Neural cell (in vitro differentiated cells): ENCODE data around the gene GRIN1.

Source experiments
- EP300 ChIP-seq: fragments of 450-650 bp; conservative IDR thresholded peaks from 2 replicates; pipeline ENCODE4 v1.6.1; 2014; ENCODE audit warnings: antibody characterized with exemption, mild to moderate bottlenecking, moderate library complexity; ENCODE audit not compliant: poor library complexity, severe bottlenecking
- TF ChIP-seq, protein P1 (sequence below): fragments of 450-650 bp; IDR thresholded peaks from 2 replicates; pipeline ENCODE4 v1.5.1; 2014; ENCODE audit warnings: antibody characterized with exemption, mild to moderate bottlenecking, moderate library complexity; ENCODE audit not compliant: poor library complexity, severe bottlenecking
- TF ChIP-seq, protein P2 (sequence below): IDR thresholded peaks from 2 replicates; pipeline ENCODE4 v1.6.1; 2012; ENCODE audit warnings: borderline replicate concordance

DNA sequence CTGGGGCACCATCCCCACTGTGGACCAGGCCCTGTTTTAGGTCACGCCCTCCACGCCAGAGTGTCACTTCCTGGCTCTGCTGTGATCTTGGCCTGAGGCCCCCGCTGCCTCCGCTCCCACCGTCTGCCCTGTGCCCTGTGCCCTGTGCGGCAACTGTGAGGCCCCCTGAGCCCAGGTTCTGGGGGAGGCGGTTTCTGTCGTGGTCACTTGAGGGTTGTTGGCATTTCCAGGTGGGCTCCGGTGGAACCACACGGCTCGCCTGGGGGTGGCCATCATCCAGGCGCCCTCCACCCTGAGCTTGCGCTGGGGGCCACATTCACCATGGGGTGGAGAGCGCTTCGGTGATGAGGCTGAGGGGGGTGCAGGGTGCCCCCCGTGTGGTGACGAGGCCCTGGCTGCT lies 31.0 kb upstream of the GRIN1 start:
- TF ChIP-seq, protein P1, sequence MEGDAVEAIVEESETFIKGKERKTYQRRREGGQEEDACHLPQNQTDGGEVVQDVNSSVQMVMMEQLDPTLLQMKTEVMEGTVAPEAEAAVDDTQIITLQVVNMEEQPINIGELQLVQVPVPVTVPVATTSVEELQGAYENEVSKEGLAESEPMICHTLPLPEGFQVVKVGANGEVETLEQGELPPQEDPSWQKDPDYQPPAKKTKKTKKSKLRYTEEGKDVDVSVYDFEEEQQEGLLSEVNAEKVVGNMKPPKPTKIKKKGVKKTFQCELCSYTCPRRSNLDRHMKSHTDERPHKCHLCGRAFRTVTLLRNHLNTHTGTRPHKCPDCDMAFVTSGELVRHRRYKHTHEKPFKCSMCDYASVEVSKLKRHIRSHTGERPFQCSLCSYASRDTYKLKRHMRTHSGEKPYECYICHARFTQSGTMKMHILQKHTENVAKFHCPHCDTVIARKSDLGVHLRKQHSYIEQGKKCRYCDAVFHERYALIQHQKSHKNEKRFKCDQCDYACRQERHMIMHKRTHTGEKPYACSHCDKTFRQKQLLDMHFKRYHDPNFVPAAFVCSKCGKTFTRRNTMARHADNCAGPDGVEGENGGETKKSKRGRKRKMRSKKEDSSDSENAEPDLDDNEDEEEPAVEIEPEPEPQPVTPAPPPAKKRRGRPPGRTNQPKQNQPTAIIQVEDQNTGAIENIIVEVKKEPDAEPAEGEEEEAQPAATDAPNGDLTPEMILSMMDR: no peak
- TF ChIP-seq, protein P2, sequence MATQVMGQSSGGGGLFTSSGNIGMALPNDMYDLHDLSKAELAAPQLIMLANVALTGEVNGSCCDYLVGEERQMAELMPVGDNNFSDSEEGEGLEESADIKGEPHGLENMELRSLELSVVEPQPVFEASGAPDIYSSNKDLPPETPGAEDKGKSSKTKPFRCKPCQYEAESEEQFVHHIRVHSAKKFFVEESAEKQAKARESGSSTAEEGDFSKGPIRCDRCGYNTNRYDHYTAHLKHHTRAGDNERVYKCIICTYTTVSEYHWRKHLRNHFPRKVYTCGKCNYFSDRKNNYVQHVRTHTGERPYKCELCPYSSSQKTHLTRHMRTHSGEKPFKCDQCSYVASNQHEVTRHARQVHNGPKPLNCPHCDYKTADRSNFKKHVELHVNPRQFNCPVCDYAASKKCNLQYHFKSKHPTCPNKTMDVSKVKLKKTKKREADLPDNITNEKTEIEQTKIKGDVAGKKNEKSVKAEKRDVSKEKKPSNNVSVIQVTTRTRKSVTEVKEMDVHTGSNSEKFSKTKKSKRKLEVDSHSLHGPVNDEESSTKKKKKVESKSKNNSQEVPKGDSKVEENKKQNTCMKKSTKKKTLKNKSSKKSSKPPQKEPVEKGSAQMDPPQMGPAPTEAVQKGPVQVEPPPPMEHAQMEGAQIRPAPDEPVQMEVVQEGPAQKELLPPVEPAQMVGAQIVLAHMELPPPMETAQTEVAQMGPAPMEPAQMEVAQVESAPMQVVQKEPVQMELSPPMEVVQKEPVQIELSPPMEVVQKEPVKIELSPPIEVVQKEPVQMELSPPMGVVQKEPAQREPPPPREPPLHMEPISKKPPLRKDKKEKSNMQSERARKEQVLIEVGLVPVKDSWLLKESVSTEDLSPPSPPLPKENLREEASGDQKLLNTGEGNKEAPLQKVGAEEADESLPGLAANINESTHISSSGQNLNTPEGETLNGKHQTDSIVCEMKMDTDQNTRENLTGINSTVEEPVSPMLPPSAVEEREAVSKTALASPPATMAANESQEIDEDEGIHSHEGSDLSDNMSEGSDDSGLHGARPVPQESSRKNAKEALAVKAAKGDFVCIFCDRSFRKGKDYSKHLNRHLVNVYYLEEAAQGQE: no peak
- no peak for TF ChIP-seq EP300
